SK-N-SH (cell line): Measurements from ENCODE around the gene SMIM22.

Experiments
- CHD2 ChIP-seq: fragments of 150-350 bp; IDR thresholded peaks from 2 replicates; pipeline ENCODE4 v1.6.1; 2018; ENCODE audit warnings: low read length; ENCODE audit not compliant: partially characterized antibody
- SMC3 ChIP-seq: IDR thresholded peaks from 2 replicates; pipeline ENCODE4 v1.6.1; 2012; ENCODE audit warnings: low read depth, low read length, improper control_type of control experiment

GRCh38 chr16:4811773-4812172 lies 16.6 kb downstream of the SMIM22 start:
- TF ChIP-seq SMC3 (no peak), CHD2 (no peak)
